ENCODE data around the gene NINJ2.
"Not testable (repeated sequence)": the region's sequence is repeated elsewhere in the genome, so short reads cannot be mapped to it uniquely, and the experiment has no call there.

NINJ2 gene

GRCh38 chr12:580813-581212, 82.4 kb downstream of the NINJ2 start:
- ATAC-seq (ENCODE audit: insufficient read depth, low read depth) = no peak
- Histone ChIP-seq H3K36me3 (ENCODE audit: insufficient read depth, low read length) (no peaks in the 10 kb centered on the region), H3K27me3 (ENCODE audit: insufficient read depth, low read length, poor library complexity) (no peaks in the 10 kb centered on the region), H4K20me1 (ENCODE audit: insufficient read depth, low read length) (no peaks in the 10 kb centered on the region), H3K4me2 (ENCODE audit: insufficient read depth, low read length) (no peak overlapping the region), H2AFZ (ENCODE audit: low read depth, low read length) (no peak overlapping the region), H3K9me3 (ENCODE audit: insufficient read depth, low read length, severe bottlenecking) (no peaks in the 10 kb centered on the region), H3K79me2 (ENCODE audit: insufficient read depth, low read length) (no peaks in the 10 kb centered on the region), H3K4me3 (ENCODE audit: low read depth in 1 of 2, low read length in 2 of 2) (no peak overlapping the region), H3K9ac (ENCODE audit: low read depth, low read length) (no peak overlapping the region), H3K4me1 (ENCODE audit: insufficient read depth, low read length) (peaks cover 10% of the 10 kb centered on the region), H3K27ac (ENCODE audit: low read length) (no peak overlapping the region)
- TF ChIP-seq EZH2 (IDR thresholded peaks at IDR 0.05; ENCODE audit: borderline replicate concordance, low read depth, low read length, severe bottlenecking) = no peak
- no peak for TF ChIP-seq CTCF (IDR thresholded peaks at IDR 0.05; ENCODE audit: borderline replicate concordance, extremely low read depth, low read length, poor library complexity, severe bottlenecking)
- no peak for DNase-seq

DNA sequence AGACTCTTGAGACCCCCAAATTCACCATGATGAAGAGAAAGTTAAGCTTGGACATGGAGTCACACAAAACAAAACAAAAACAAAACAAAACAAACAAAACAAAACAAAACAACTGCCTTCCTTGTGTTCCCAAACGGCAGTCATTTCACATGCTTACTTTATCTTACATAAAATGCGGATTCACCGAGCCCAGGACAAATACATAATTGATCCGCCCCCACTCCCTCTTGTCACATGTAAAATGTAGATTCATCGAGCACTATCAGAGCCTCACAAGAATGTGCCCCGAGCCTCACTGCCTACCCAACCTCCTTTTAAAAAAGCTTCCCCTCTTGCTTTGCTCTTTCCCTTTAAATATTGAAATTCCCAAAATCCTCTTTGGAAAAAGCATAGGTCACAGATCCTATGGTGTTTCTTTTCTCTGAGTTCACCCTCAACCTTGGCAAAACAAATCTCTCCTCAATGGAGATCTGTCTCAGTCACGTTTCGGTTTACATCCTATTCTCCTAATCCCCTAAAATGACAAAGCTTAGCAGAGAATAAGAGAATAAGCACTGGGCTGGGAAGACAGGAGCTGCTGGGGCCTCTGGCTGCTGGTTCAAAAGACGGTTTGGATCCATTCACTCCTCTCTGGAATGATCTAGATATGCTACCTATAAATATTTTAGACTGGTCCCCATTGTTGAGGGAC, 83.7 kb downstream of the NINJ2 start:
- no peak for TF ChIP-seq CTCF (IDR thresholded peaks at IDR 0.05; ENCODE audit: borderline replicate concordance, extremely low read depth, low read length, poor library complexity, severe bottlenecking)
- TF ChIP-seq EZH2 (IDR thresholded peaks at IDR 0.05; ENCODE audit: borderline replicate concordance, low read depth, low read length, severe bottlenecking) = no peak
- H4K20me1 ChIP-seq (ENCODE audit: insufficient read depth, low read length) = no peaks in the 10 kb centered on the region
- DNase-seq = no peak
- no peak overlapping the region for H2AFZ ChIP-seq (ENCODE audit: low read depth, low read length)
- no peak overlapping the region for H3K27ac ChIP-seq (ENCODE audit: low read length)
- H3K9me3 ChIP-seq (ENCODE audit: insufficient read depth, low read length, severe bottlenecking) = no peaks in the 10 kb centered on the region
- no peaks in the 10 kb centered on the region for H3K27me3 ChIP-seq (ENCODE audit: insufficient read depth, low read length, poor library complexity)
- H3K79me2 ChIP-seq (ENCODE audit: insufficient read depth, low read length) = no peaks in the 10 kb centered on the region
- no peak for ATAC-seq (ENCODE audit: insufficient read depth, low read depth)
- no peak overlapping the region for H3K4me2 ChIP-seq (ENCODE audit: insufficient read depth, low read length)
- no peak overlapping the region for H3K9ac ChIP-seq (ENCODE audit: low read depth, low read length)
- no peak overlapping the region for H3K4me3 ChIP-seq (ENCODE audit: low read depth in 1 of 2, low read length in 2 of 2)
- no peaks in the 10 kb centered on the region for H3K36me3 ChIP-seq (ENCODE audit: insufficient read depth, low read length)
- H3K4me1 ChIP-seq (ENCODE audit: insufficient read depth, low read length) = peaks cover 17% of the 10 kb centered on the region

GRCh38 chr12:578748-579419, 84.4 kb downstream of the NINJ2 start:
- Histone ChIP-seq H3K4me1 (ENCODE audit: insufficient read depth, low read length) (peaks cover 17% of the 10 kb centered on the region), H3K36me3 (ENCODE audit: insufficient read depth, low read length) (no peaks in the 10 kb centered on the region), H3K27me3 (ENCODE audit: insufficient read depth, low read length, poor library complexity) (no peaks in the 10 kb centered on the region), H3K4me3 (ENCODE audit: low read depth in 1 of 2, low read length in 2 of 2) (no peak overlapping the region), H3K79me2 (ENCODE audit: insufficient read depth, low read length) (no peaks in the 10 kb centered on the region), H4K20me1 (ENCODE audit: insufficient read depth, low read length) (no peaks in the 10 kb centered on the region), H3K9me3 (ENCODE audit: insufficient read depth, low read length, severe bottlenecking) (no peaks in the 10 kb centered on the region), H3K9ac (ENCODE audit: low read depth, low read length) (no peak overlapping the region), H2AFZ (ENCODE audit: low read depth, low read length) (no peak overlapping the region), H3K27ac (ENCODE audit: low read length) (no peak overlapping the region), H3K4me2 (ENCODE audit: insufficient read depth, low read length) (no peak overlapping the region)
- TF ChIP-seq CTCF (IDR thresholded peaks at IDR 0.05; ENCODE audit: borderline replicate concordance, extremely low read depth, low read length, poor library complexity, severe bottlenecking) = no peak
- DNase-seq = no peak
- no peak for ATAC-seq (ENCODE audit: insufficient read depth, low read depth)

- H3K4me2 ChIP-seq (ENCODE audit: insufficient read depth, low read length); H3K27ac ChIP-seq (ENCODE audit: low read length); H4K20me1 ChIP-seq (ENCODE audit: insufficient read depth, low read length); H3K9me3 ChIP-seq (ENCODE audit: insufficient read depth, low read length, severe bottlenecking); H2AFZ ChIP-seq (ENCODE audit: low read depth, low read length); H3K36me3 ChIP-seq (ENCODE audit: insufficient read depth, low read length); H3K4me3 ChIP-seq (ENCODE audit: low read depth in 1 of 2, low read length in 2 of 2); H3K27me3 ChIP-seq (ENCODE audit: insufficient read depth, low read length, poor library complexity); ATAC-seq (ENCODE audit: insufficient read depth, low read depth); H3K9ac ChIP-seq (ENCODE audit: low read depth, low read length); H3K79me2 ChIP-seq (ENCODE audit: insufficient read depth, low read length); DNase-seq: not testable (repeated sequence)
- peaks cover 17% of the 10 kb centered on the region for H3K4me1 ChIP-seq (ENCODE audit: insufficient read depth, low read length)
These were observed 85.1 kb downstream of the NINJ2 start for GRCh38 chr12:577994-578747.

All from DND-41 (cell line).